Measurements from ENCODE around the gene TPGS2. TPM values are rescaled to one million over a fixed set of nuclear protein-coding genes. Genes with fewer than 3 reads are reported as not detected.

TPGS2 gene
- polyA plus RNA-seq, 1 of the 3 experiments (the other 2 are of a cell fraction), result 235 TPM

- TF ChIP-seq NRF1 (IDR thresholded peaks at IDR 0.05; ENCODE audit: low read depth, low read length) (no peak), TAF1 (IDR thresholded peaks at IDR 0.05; ENCODE audit: borderline replicate concordance, low read depth, low read length) (no peak), NFIC (IDR thresholded peaks at IDR 0.05; ENCODE audit: borderline replicate concordance) (no peak), USF2 (IDR thresholded peaks at IDR 0.05; ENCODE audit: borderline replicate concordance, low read depth, low read length) (no peak), REST (IDR thresholded peaks at IDR 0.05; ENCODE audit: low read depth, low read length) (no peak), POLR2AphosphoS5 (IDR thresholded peaks at IDR 0.05; ENCODE audit: low read depth, low read length) (no peak)
These were observed 68.2 kb downstream of the TPGS2 start (continued) for GRCh38 chr18:36760598-36760997.

GRCh38 chr18:36759167-36759776 lies 69.5 kb downstream of the TPGS2 start:
- 58% methylated on average over 6 of the region's 6 CpGs for WGBS (ENCODE audit: low lambda C conversion rate)
- no peaks in the 10 kb centered on the region for H4K20me1 ChIP-seq (ENCODE audit: insufficient read depth)

More at GRCh38 chr18:36759167-36759776, 69.5 kb downstream of the TPGS2 start:
- Histone ChIP-seq H3K79me2 (ENCODE audit: insufficient read depth) (no peaks in the 10 kb centered on the region), H3K9me3 (no peaks in the 10 kb centered on the region), H3K9ac (no peak overlapping the region), H3K36me3 (replicated peaks in 1 of 2; ENCODE audit: control insufficient read depth in 1 of 2, insufficient read depth in 2 of 2, low read length in 1 of 2) (peaks cover 0 to 10% of the 10 kb centered on the region in 2 experiments), H3K9me2 (no peaks in the 10 kb centered on the region), H3F3A (replicated peaks; ENCODE audit: insufficient read depth) (no peaks in the 10 kb centered on the region), H2AFZ (ENCODE audit: low read depth) (no peak overlapping the region), H3K27ac (ENCODE audit: low read depth in 2 of 2, low read length in 1 of 2) (no peak overlapping the region), H3K4me3 (ENCODE audit: low read depth in 2 of 2, low read length in 1 of 2) (no peak overlapping the region), H3K27me3 (ENCODE audit: insufficient read depth) (no peaks in the 10 kb centered on the region), H3K4me1 (ENCODE audit: control insufficient read depth in 1 of 2, insufficient read depth in 2 of 2, low read depth in 1 of 2, low read length in 1 of 2) (peaks cover 9 to 12% of the 10 kb centered on the region in 2 experiments; a peak in 2 of 4 replicates), H3K4me2 (no peak overlapping the region)
- CTCF ChIA-PET, result interaction anchor here (3.8 kb wide), 1 partner anchor 72 kb away, joined by 59 read pairs; no protein-coding TSS in a partner anchor
- TF ChIP-seq MXI1 (IDR thresholded peaks at IDR 0.05; ENCODE audit: low read depth, low read length), result no peak
- TF ChIP-seq ZBTB33 (IDR thresholded peaks at IDR 0.05; ENCODE audit: borderline replicate concordance, low read depth), result no peak
- TF ChIP-seq YY1 (IDR thresholded peaks at IDR 0.05; ENCODE audit: low read depth), result no peak
- TF ChIP-seq SMC3 (IDR thresholded peaks at IDR 0.05; ENCODE audit: low read depth, low read length), result no peak
- no peak for TF ChIP-seq TCF12 (IDR thresholded peaks at IDR 0.05)
- TF ChIP-seq RXRA (IDR thresholded peaks at IDR 0.05; ENCODE audit: borderline replicate concordance, low read depth), result no peak
- TF ChIP-seq JUND (IDR thresholded peaks at IDR 0.05), result no peak
- no peak for TF ChIP-seq GATA2 (CRISPR knock-in tag; IDR thresholded peaks at IDR 0.05)
- TF ChIP-seq GABPA (IDR thresholded peaks at IDR 0.05; ENCODE audit: low read depth), result no peak
- no peak for TF ChIP-seq RFX5 (IDR thresholded peaks at IDR 0.05; ENCODE audit: low read length)
- no peak for TF ChIP-seq POLR2AphosphoS5 (IDR thresholded peaks at IDR 0.05; ENCODE audit: low read depth, low read length)
- no peak for TF ChIP-seq TAF1 (IDR thresholded peaks at IDR 0.05; ENCODE audit: borderline replicate concordance, low read depth, low read length)
- TF ChIP-seq EP300 (IDR thresholded peaks at IDR 0.05; ENCODE audit: borderline replicate concordance in 1 of 2, low read depth in 1 of 2, low read length in 1 of 2), result no peak
- TF ChIP-seq NFIC (IDR thresholded peaks at IDR 0.05; ENCODE audit: borderline replicate concordance), result no peak
- TF ChIP-seq EZH2phosphoT487 (IDR thresholded peaks at IDR 0.05; ENCODE audit: borderline replicate concordance, low read depth), result no peak
- no peak for DNase-seq
- POLR2A ChIA-PET, result no interaction called here

Data from SK-N-SH (cell line).